ENCODE results near the gene ARSG. TPM values are rescaled to one million over a fixed set of nuclear protein-coding genes. Genes with fewer than 3 reads are reported as not detected.
A peak's percentile ranks its signal among the peaks of the same experiment; 100 is the strongest.

ARSG gene
- total and polyA plus RNA-seq, 2 of the 13 experiments (the other 11 are each of a cell fraction or from before 2014, with no cell fraction given), result 3.7 to 15.2 TPM

- TF ChIP-seq EEA1 (CRISPR knock-in tag; IDR thresholded peaks at IDR 0.05; ENCODE audit: borderline replicate concordance) (peak; percentile 18; the same call in 1 of the 2 replicates), ZNF607 (CRISPR knock-in tag; IDR thresholded peaks at IDR 0.05; ENCODE audit: borderline replicate concordance) (peak; percentile 95), ERF (CRISPR knock-in tag; IDR thresholded peaks at IDR 0.05) (peak; percentile 88), ZNF282 (IDR thresholded peaks at IDR 0.05; ENCODE audit: partially characterized antibody) (no peak), TRIM24 (CRISPR knock-in tag; IDR thresholded peaks at IDR 0.05) (no peak), PITX1 (CRISPR knock-in tag; IDR thresholded peaks at IDR 0.05) (peak; percentile 58; the same call in 1 of the 2 replicates), CREB3 (CRISPR knock-in tag; IDR thresholded peaks at IDR 0.05) (peak; percentile 67; the same call in 1 of the 2 replicates), FOXO1 (CRISPR knock-in tag; IDR thresholded peaks at IDR 0.05) (peak; percentile 51), TFDP2 (CRISPR knock-in tag; IDR thresholded peaks at IDR 0.05) (peak; percentile 84), EZH2 (conservative IDR thresholded peaks at IDR 0.05; ENCODE audit: low read depth, low read length) (no peak), MTF2 (CRISPR knock-in tag; IDR thresholded peaks at IDR 0.05; ENCODE audit: borderline replicate concordance) (peak; percentile 85), ETS1 (CRISPR knock-in tag; IDR thresholded peaks at IDR 0.05) (peak; percentile 74; the same call in 1 of the 2 replicates), ZUFSP (CRISPR knock-in tag; IDR thresholded peaks at IDR 0.05; ENCODE audit: borderline replicate concordance) (no peak), ZNF503 (CRISPR knock-in tag; IDR thresholded peaks at IDR 0.05) (no peak), ZBED4 (CRISPR knock-in tag; IDR thresholded peaks at IDR 0.05; ENCODE audit: borderline replicate concordance) (peak; percentile 81)
These were observed 43.7 kb upstream of the ARSG start, which contains the start of gene AMZ2 (continued) for GRCh38 chr17:68247445-68248198.
